ENCODE measurements around the gene ASTN2. TPM values are rescaled to one million over a fixed set of nuclear protein-coding genes. Genes with fewer than 3 reads are reported as not detected.

ASTN2 gene
- total and polyA plus RNA-seq, 2 donors (not counting 3 experiments of a cell fraction or from before 2014, with no cell fraction given), result 1.0 to 1.9 TPM

GRCh38 chr9:117313989-117314388 is 100.9 kb downstream of the ASTN2 start:
- H3K79me2 ChIP-seq (ENCODE audit: control insufficient read depth, insufficient read depth, low read length), result no peaks in the 10 kb centered on the region
- dilution Hi-C loops (cut with MboI; ENCODE audit: extremely low pct_ligation_motif_present, low sequenced_read_pairs), result no loop called here
- peaks cover 5% of the 10 kb centered on the region for H3K9me3 ChIP-seq (replicated peaks; ENCODE audit: control insufficient read depth, insufficient read depth, low read length)
- H3K9me1 ChIP-seq (replicated peaks; ENCODE audit: control insufficient read depth, extremely low read depth, insufficient read depth, low read length), result no peaks in the 10 kb centered on the region
- ChIA-PET CTCF (no interaction called here), POLR2A (no interaction called here)
- H4K20me1 ChIP-seq (replicated peaks; ENCODE audit: control insufficient read depth, extremely low read depth, insufficient read depth, low read length), result no peaks in the 10 kb centered on the region
- no peak overlapping the region for H3K27ac ChIP-seq (ENCODE audit: insufficient read depth, low read depth, low read length)
- BruUV-seq (replicated peaks), result no TSS peak
- intact Hi-C loops (cut with micrococcal nuclease), result no loop called here
- H3K27me3 ChIP-seq (ENCODE audit: control insufficient read depth in 2 of 2, insufficient read depth in 2 of 2, low read length in 2 of 2), result no peaks in the 10 kb centered on the region
- no peak overlapping the region for H2AFZ ChIP-seq (ENCODE audit: low read depth, low read length)
- no peak overlapping the region for H3K9ac ChIP-seq (replicated peaks; ENCODE audit: extremely low read depth, insufficient read depth, low read length)
- no peak for FAIRE-seq
- no peak overlapping the region for H3K4me2 ChIP-seq (ENCODE audit: insufficient read depth, low read length)
- no peaks in the 10 kb centered on the region for H3K4me1 ChIP-seq (ENCODE audit: control insufficient read depth, extremely low read depth, insufficient read depth, low read length)
- DNase-seq (ENCODE audit: low read depth, low spot score), result no peak
- no peak overlapping the region for H3K4me3 ChIP-seq (replicated peaks in 1 of 3; ENCODE audit: insufficient read depth in 1 of 3, low read depth in 1 of 3, low read length in 3 of 3)
- TF ChIP-seq JUN (IDR thresholded peaks at IDR 0.05; ENCODE audit: borderline replicate concordance, insufficient read depth, insufficient read length, low read depth) (no peak), MYC (IDR thresholded peaks at IDR 0.05; ENCODE audit: low read depth, low read length) (no peak), GATA2 (IDR thresholded peaks at IDR 0.05; ENCODE audit: insufficient read depth, insufficient read length, low read depth, low read length) (no peak), POLR2A (IDR thresholded peaks at IDR 0.05; ENCODE audit: low read depth, low read length) (no peak), CTCF (IDR thresholded peaks at IDR 0.05; ENCODE audit: extremely low read depth in 1 of 2, insufficient read depth in 1 of 2, low read depth in 1 of 2, low read length in 2 of 2) (no peak), FOS (IDR thresholded peaks at IDR 0.05; ENCODE audit: borderline replicate concordance, insufficient read depth, low read length) (no peak), EZH2 (IDR thresholded peaks at IDR 0.05; ENCODE audit: borderline replicate concordance, low read depth, low read length, severe bottlenecking) (no peak), MAX (IDR thresholded peaks at IDR 0.05; ENCODE audit: insufficient read depth, insufficient read length) (no peak), POLR2AphosphoS5 (IDR thresholded peaks at IDR 0.05; ENCODE audit: insufficient read depth, low read depth, low read length) (no peak)
- H3K36me3 ChIP-seq (ENCODE audit: control insufficient read depth in 2 of 2, extremely low read depth in 1 of 2, insufficient read depth in 2 of 2, low read length in 2 of 2), result no peaks in the 10 kb centered on the region

Data from endothelial cell of umbilical vein (primary cell).